H1 (cell line): ENCODE measurements around the gene SEC16A. TPM values are rescaled to one million over a fixed set of nuclear protein-coding genes. Genes with fewer than 3 reads are reported as not detected.

Experiments
- CTCF ChIA-PET: fragments of 300-600 bp; sonication (Branson Sonifier 250); formaldehyde crosslinking; loops from one replicate; lab custom pipeline; 2021; ENCODE audit not compliant: partially characterized antibody; lab: Charles Lee
- POLR2A ChIA-PET: fragments of 300-600 bp; sonication (Branson Sonifier 250); formaldehyde crosslinking; loops from one replicate; lab custom pipeline; 2021; ENCODE audit warnings: inconsistent platforms; ENCODE audit not compliant: partially characterized antibody; lab: Charles Lee
- DNase-seq, 2 experiments: peaks; one replicate each; pipeline versions ENCODE4 v3.0.0 to v3.0.0-alpha.2; 2010 to 2022; ENCODE audit warnings: low spot score in 2 of 2, low read depth in 1 of 2, mixed read lengths in 1 of 2
- FAIRE-seq: peaks from 2 replicates; lab custom pipeline; 2011; peaks lifted over from hg19 to GRCh38; lab: Jason Lieb, UNC
- H2AFZ ChIP-seq: 2 replicates; pipeline ENCODE4 v1.8.1; 2012; ENCODE audit warnings: low read length, inconsistent platforms
- H2AK5ac ChIP-seq: 2 replicates; pipeline ENCODE4 v1.6.1; 2013; ENCODE audit warnings: low read depth, low read length
- H2BK120ac ChIP-seq: replicated peaks from 2 replicates; pipeline ENCODE3; 2013; ENCODE audit warnings: low read depth, low read length, inconsistent platforms
- H2BK12ac ChIP-seq: 2 replicates; pipeline ENCODE4 v1.6.1; 2013; ENCODE audit warnings: low read depth, low read length
- H2BK15ac ChIP-seq: 2 replicates; pipeline ENCODE4 v1.6.1; 2013; ENCODE audit warnings: low read length
- H2BK20ac ChIP-seq: 2 replicates; pipeline ENCODE4 v1.6.1; 2013; ENCODE audit warnings: low read length
- H2BK5ac ChIP-seq: 2 replicates; pipeline ENCODE4 v1.6.1; 2013; ENCODE audit warnings: low read depth, low read length
- H3K14ac ChIP-seq: 2 replicates; pipeline ENCODE4 v1.6.1; 2013; ENCODE audit warnings: inconsistent platforms; ENCODE audit not compliant: insufficient read length
- H3K18ac ChIP-seq: 2 replicates; pipeline ENCODE4 v1.6.1; 2013; ENCODE audit warnings: low read length; ENCODE audit errors: extremely low read depth
- H3K23ac ChIP-seq: 2 replicates; pipeline ENCODE4 v1.6.1; 2013; ENCODE audit warnings: inconsistent platforms; ENCODE audit not compliant: insufficient read length
- H3K23me2 ChIP-seq: 2 replicates; pipeline ENCODE4 v1.6.1; 2013; ENCODE audit warnings: low read depth, low read length
- H3K27ac ChIP-seq: 2 replicates; pipeline ENCODE4 v1.6.1; 2011; ENCODE audit warnings: low read depth, low read length, inconsistent platforms
- H3K27me3 ChIP-seq, 4 experiments: replicated peaks in 1 of 4; 1 replicate in 1 of 4; 2 replicates in 3 of 4; pipeline versions ENCODE4 v1.6.1 to v1.8.1; 2011 to 2013; ENCODE audit warnings: low read length in 3 of 4, mild to moderate bottlenecking in 3 of 4, inconsistent platforms in 2 of 4, mixed read lengths in 2 of 4, moderate library complexity in 1 of 4; ENCODE audit not compliant: control insufficient read depth in 3 of 4, insufficient read depth in 3 of 4; ENCODE audit errors: extremely low read depth in 1 of 4
- H3K36me3 ChIP-seq, 4 experiments: 2 replicates each; pipeline versions ENCODE4 v1.6.1 to v1.8.1; 2011 to 2013; ENCODE audit warnings: mild to moderate bottlenecking in 4 of 4, low read length in 3 of 4, moderate library complexity in 2 of 4, control low read depth in 1 of 4, inconsistent platforms in 1 of 4; ENCODE audit not compliant: insufficient read depth in 4 of 4, control insufficient read depth in 2 of 4
- H3K4ac ChIP-seq: replicated peaks from 2 replicates; pipeline ENCODE3; 2013; ENCODE audit warnings: low read length, low read depth, mixed read lengths, inconsistent platforms; ENCODE audit not compliant: insufficient read length
- H3K4me1 ChIP-seq, 4 experiments: replicated peaks in 1 of 4; 1 replicate in 1 of 4; 2 replicates in 3 of 4; pipeline versions ENCODE4 v1.6.1 to v1.8.1; 2011 to 2013; ENCODE audit warnings: low read length in 3 of 4, inconsistent platforms in 2 of 4, mixed read lengths in 1 of 4; ENCODE audit not compliant: insufficient read depth in 4 of 4, control insufficient read depth in 3 of 4
- H3K4me2 ChIP-seq, 2 experiments: 2 replicates each; pipeline versions ENCODE4 v1.6.1 to v1.8.1; 2011 to 2013; ENCODE audit warnings: low read depth in 2 of 2, low read length in 2 of 2, control low read depth in 1 of 2, inconsistent platforms in 1 of 2, mild to moderate bottlenecking in 1 of 2; ENCODE audit not compliant: insufficient read depth in 1 of 2
- H3K4me3 ChIP-seq, 4 experiments: fragments of 200-600, 300-600 bp in 1 of 4; sonication (generic), shearing (Covaris generic), sonication (Bioruptor Twin) in 1 of 4; 2 replicates each; pipeline versions ENCODE4 v1.5.1 to v1.8.1; 2011 to 2016; ENCODE audit warnings: low read length in 4 of 4, low read depth in 3 of 4, control low read depth in 2 of 4, inconsistent platforms in 2 of 4, mild to moderate bottlenecking in 2 of 4, mixed read lengths in 1 of 4, moderate library complexity in 1 of 4; ENCODE audit not compliant: insufficient read depth in 2 of 4; ENCODE audit errors: extremely low read depth in 1 of 4
- H3K56ac ChIP-seq: replicated peaks from 2 replicates; pipeline ENCODE3; 2013; ENCODE audit warnings: low read depth, mild to moderate bottlenecking, mixed read lengths, low read length, inconsistent platforms; ENCODE audit not compliant: insufficient read length
- H3K79me1 ChIP-seq: 2 replicates; pipeline ENCODE4 v1.6.1; 2013; ENCODE audit warnings: low read depth, low read length, control low read depth
- H3K79me2 ChIP-seq, 2 experiments: 2 replicates each; pipeline versions ENCODE4 v1.6.1 to v1.8.1; 2012 to 2013; ENCODE audit warnings: low read length in 2 of 2, mild to moderate bottlenecking in 2 of 2, inconsistent platforms in 1 of 2; ENCODE audit not compliant: insufficient read depth in 2 of 2, control insufficient read depth in 1 of 2
- H3K9ac ChIP-seq, 4 experiments: replicated peaks in 1 of 4; 1 replicate in 1 of 4; 2 replicates in 3 of 4; pipeline versions ENCODE4 v1.6.1 to v1.8.1; 2011 to 2013; ENCODE audit warnings: low read depth in 3 of 4, low read length in 3 of 4, control low read depth in 2 of 4, mild to moderate bottlenecking in 2 of 4, moderate library complexity in 2 of 4, inconsistent platforms in 1 of 4; ENCODE audit errors: extremely low read depth in 1 of 4
- H3K9me3 ChIP-seq, 2 experiments: 2 replicates each; pipeline versions ENCODE4 v1.6.1 to v1.8.1; 2012 to 2013; ENCODE audit warnings: mild to moderate bottlenecking in 2 of 2, moderate library complexity in 2 of 2, control low read depth in 1 of 2, inconsistent platforms in 1 of 2, low read depth in 1 of 2, low read length in 1 of 2, mixed read lengths in 1 of 2; ENCODE audit not compliant: insufficient read depth in 2 of 2
- H4K20me1 ChIP-seq, 2 experiments: replicated peaks in 1 of 2; 2 replicates each; pipeline versions ENCODE3 to v1.8.1; 2011 to 2013; ENCODE audit warnings: inconsistent platforms in 2 of 2, low read length in 2 of 2, mild to moderate bottlenecking in 1 of 2; ENCODE audit not compliant: insufficient read depth in 2 of 2, control insufficient read depth in 1 of 2
- H4K5ac ChIP-seq: 2 replicates; pipeline ENCODE4 v1.6.1; 2013; ENCODE audit warnings: low read length, low read depth, mixed read lengths, inconsistent platforms; ENCODE audit not compliant: insufficient read length
- H4K8ac ChIP-seq: 2 replicates; pipeline ENCODE4 v1.8.0; 2013; ENCODE audit warnings: mild to moderate bottlenecking, moderate library complexity, low read length, inconsistent platforms; ENCODE audit not compliant: insufficient read depth; ENCODE audit errors: extremely low read depth
- H4K91ac ChIP-seq: replicated peaks from 2 replicates; pipeline ENCODE3; 2013; ENCODE audit warnings: low read length, mixed read lengths, inconsistent platforms; ENCODE audit not compliant: insufficient read length
- ASH2L ChIP-seq: fragments of 200-600, 300-600 bp; sonication (generic); IDR thresholded peaks from one replicate; pipeline ENCODE4 v1.7.1; 2017; ENCODE audit warnings: low read length
- BACH1 ChIP-seq: IDR thresholded peaks from 2 replicates; pipeline ENCODE4 v1.6.1; 2012; ENCODE audit warnings: low read length, improper control_type of control experiment
- BCL11A ChIP-seq, 2 experiments: IDR thresholded peaks; one replicate each; pipeline ENCODE4 v1.6.1; 2011; ENCODE audit warnings: low read depth in 2 of 2, low read length in 2 of 2, mild to moderate bottlenecking in 2 of 2
- HDAC6 ChIP-seq: IDR thresholded peaks from one replicate; pipeline ENCODE4 v1.7.1; 2012; ENCODE audit warnings: low read depth, mild to moderate bottlenecking, inconsistent platforms, low read length, moderate library complexity
- KDM4A ChIP-seq: IDR thresholded peaks from one replicate; pipeline ENCODE4 v1.7.1; 2012; ENCODE audit warnings: low read depth, mild to moderate bottlenecking, moderate library complexity, low read length, inconsistent platforms; ENCODE audit not compliant: severe bottlenecking
- POU5F1 ChIP-seq: IDR thresholded peaks from 2 replicates; pipeline ENCODE4 v1.6.1; 2011; ENCODE audit warnings: low read depth, mild to moderate bottlenecking, low read length, moderate library complexity
- RAD21 ChIP-seq, 2 experiments: IDR thresholded peaks in 1 of 2; conservative IDR thresholded peaks in 1 of 2; 2 replicates each; pipeline ENCODE4 v1.6.1; 2011; ENCODE audit warnings: low read depth in 2 of 2, low read length in 2 of 2, improper control_type of control experiment in 1 of 2, inconsistent platforms in 1 of 2, mild to moderate bottlenecking in 1 of 2, moderate library complexity in 1 of 2
- SAP30 ChIP-seq: fragments of 300-600 bp; sonication (generic); IDR thresholded peaks from 2 replicates; pipeline ENCODE4 v1.7.1; 2012; ENCODE audit warnings: low read length, moderate library complexity, mild to moderate bottlenecking, inconsistent platforms; ENCODE audit not compliant: insufficient read depth, insufficient replicate concordance
- SIRT6 ChIP-seq: IDR thresholded peaks from one replicate; pipeline ENCODE4 v1.7.1; 2012; ENCODE audit warnings: low read length, inconsistent platforms
- SP1 ChIP-seq: IDR thresholded peaks from 2 replicates; pipeline ENCODE4 v1.6.1; 2011; ENCODE audit warnings: low read depth, low read length
- SRF ChIP-seq: IDR thresholded peaks from 2 replicates; pipeline ENCODE4 v1.6.1; 2011; ENCODE audit warnings: mild to moderate bottlenecking, low read depth, low read length, moderate library complexity
- TAF1 ChIP-seq: IDR thresholded peaks from 2 replicates; pipeline ENCODE4 v1.6.1; 2011; ENCODE audit warnings: mild to moderate bottlenecking, low read depth, low read length
- TCF12 ChIP-seq: IDR thresholded peaks from 2 replicates; pipeline ENCODE4 v1.6.1; 2011; ENCODE audit warnings: low read depth, mild to moderate bottlenecking, low read length
- WGBS, 2 experiments: shearing (Covaris generic) in 1 of 2; methylation state at CpG; one replicate each; pipeline versions ENCODE4 v1.1.6 to v1.1.7; 2013 to 2015; ENCODE audit warnings: low lambda C conversion rate in 2 of 2, mixed read lengths in 2 of 2, inconsistent platforms in 1 of 2, low coverage in 1 of 2, missing lambda C conversion rate in 1 of 2; ENCODE audit not compliant: insufficient replicate concordance in 2 of 2, insufficient coverage in 1 of 2, insufficient read length in 1 of 2; ENCODE audit errors: extremely low coverage in 1 of 2, missing lambda C conversion rate in 1 of 2; 5-methylcytosine and 5-hydroxymethylcytosine counted together
- polyA plus RNA-seq, 7 experiments: library from polyadenylated mRNA; depleted of rRNA in 3 of 7; stranded (reverse) in 5 of 7; unstranded in 2 of 7; fragments of >200 nt in 5 of 7; fragments of 200-250 nt in 2 of 7; gene quantifications; 1 replicate in 5 of 7; 2 replicates in 1 of 7; 4 replicates in 1 of 7; pipeline versions ENCODE4 v1.2.1 to v1.2.3, GENCODE V29; 2011 to 2013; ENCODE audit warnings: missing spikeins in 2 of 7, mixed read lengths in 2 of 7
- total RNA-seq: library from RNA; stranded (reverse); fragmentation: NEBNext Ultra II Directional; extraction: Animal tissue kit (Norgen Biotek cat#: 25700); gene quantifications from 2 replicates; pipeline ENCODE4 v1.2.1, GENCODE V29; 2021
- TF ChIP-seq, protein P1 (sequence below): IDR thresholded peaks from 2 replicates; pipeline ENCODE4 v1.6.1; 2012; ENCODE audit warnings: inconsistent platforms

The SEC16A gene
- total and polyA plus RNA-seq, 2 of the 8 experiments (the other 6 are each of a cell fraction or from before 2014, with no cell fraction given) = 21.6 to 49.0 TPM

DNA sequence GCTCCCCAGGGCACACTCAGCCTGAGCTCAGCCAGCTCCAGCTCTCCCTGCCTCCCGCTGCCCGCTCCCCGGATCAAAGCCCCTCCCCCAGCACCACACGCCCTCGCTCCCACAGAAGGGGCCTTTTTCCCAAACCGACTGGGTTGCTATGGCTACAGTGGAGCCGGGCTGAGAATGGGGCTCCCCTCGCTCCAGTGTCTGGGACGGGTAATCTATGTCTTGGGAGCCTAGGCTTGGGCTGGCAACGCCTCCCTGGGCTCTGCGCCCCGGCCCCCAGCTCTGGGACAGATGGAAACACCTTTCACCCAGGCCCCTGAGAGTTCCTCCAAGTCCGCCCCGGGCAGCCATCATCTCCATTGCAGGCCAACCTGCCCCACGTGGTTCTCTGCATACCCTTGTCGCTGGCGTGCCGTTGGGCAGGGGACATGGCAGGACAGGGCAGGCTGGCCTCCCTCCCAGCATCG lies 33.4 kb upstream of the SEC16A start:
- H3K36me3 ChIP-seq = peaks cover 13 to 76% (median 25%) of the 10 kb centered on the region in 4 experiments; a peak in 7 of 8 replicates
- POLR2A ChIA-PET = interaction anchor here (0.7 to 1.4 kb wide), 2 partner anchors 14 to 17 kb away, joined by 3 to 5 read pairs; no protein-coding TSS in a partner anchor
- TF ChIP-seq ASH2L (no peak), TCF12 (no peak), SP1 (no peak), SAP30 (no peak), KDM4A (no peak), HDAC6 (no peak), TAF1 (no peak), SRF (no peak), POU5F1 (no peak), SIRT6 (no peak), BCL11A (IDR thresholded peaks at IDR 0.05; ENCODE audit: low read depth in 2 of 2, low read length in 2 of 2) (no peak), RAD21 (IDR thresholded peaks at IDR 0.05 in 1 of 2, conservative IDR thresholded peaks at IDR 0.05 in 1 of 2; ENCODE audit: low read depth in 2 of 2, low read length in 2 of 2) (no peak), BACH1 (no peak)
- TF ChIP-seq, protein P1, sequence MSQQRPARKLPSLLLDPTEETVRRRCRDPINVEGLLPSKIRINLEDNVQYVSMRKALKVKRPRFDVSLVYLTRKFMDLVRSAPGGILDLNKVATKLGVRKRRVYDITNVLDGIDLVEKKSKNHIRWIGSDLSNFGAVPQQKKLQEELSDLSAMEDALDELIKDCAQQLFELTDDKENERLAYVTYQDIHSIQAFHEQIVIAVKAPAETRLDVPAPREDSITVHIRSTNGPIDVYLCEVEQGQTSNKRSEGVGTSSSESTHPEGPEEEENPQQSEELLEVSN = no peak

More for the DNA sequence above, 33.4 kb upstream of the SEC16A start:
- Histone ChIP-seq H2BK5ac (no peak overlapping the region), H3K9me3 (no peaks in the 10 kb centered on the region), H3K27me3 (no peaks in the 10 kb centered on the region), H2BK12ac (no peak overlapping the region), H4K91ac (no peak overlapping the region), H3K79me2 (no peaks in the 10 kb centered on the region), H3K4me2 (no peak overlapping the region), H2BK15ac (no peak overlapping the region), H2BK120ac (no peak overlapping the region), H3K23ac (no peak overlapping the region), H4K5ac (no peak overlapping the region), H3K4me3 (no peak overlapping the region), H3K4ac (no peak overlapping the region), H2AK5ac (no peak overlapping the region), H3K23me2 (no peaks in the 10 kb centered on the region), H4K20me1 (peaks cover 4 to 23% of the 10 kb centered on the region in 2 experiments), H2AFZ (no peak overlapping the region), H2BK20ac (no peak overlapping the region), H3K14ac (no peak overlapping the region), H3K9ac (no peak overlapping the region), H3K18ac (no peak overlapping the region), H3K4me1 (no peaks in the 10 kb centered on the region), H4K8ac (no peak overlapping the region; the same call in 1 of the 2 replicates), H3K79me1 (peaks cover 4% of the 10 kb centered on the region; the same call in 1 of the 2 replicates), H3K27ac (no peak overlapping the region), H3K56ac (no peak overlapping the region)
- WGBS, 2 experiments = 91% methylated on average over 19 of the region's 19 CpGs; no CpG with 5 or more reads in 1 of the 2 experiments
- FAIRE-seq (no peak), DNase-seq (no peak)
- CTCF ChIA-PET = interaction anchor here (1.2 kb wide), 1 partner anchor 113 kb away, joined by 3 read pairs; no protein-coding TSS in a partner anchor
